Left ventricle myocardium inferior (tissue), 1 donor: Measurements from ENCODE around the gene ASCC1. TPM values are rescaled to one million over a fixed set of nuclear protein-coding genes. Genes with fewer than 3 reads are reported as not detected.

Experiments used
- DNase-seq: peaks from one replicate; pipeline ENCODE4 v3.0.0-alpha.2; 2020
- H3K27ac ChIP-seq: fragments of 200-600 bp; replicated peaks from 2 replicates; pipeline ENCODE4 v1.8.0; 2021
- H3K27me3 ChIP-seq: fragments of 200-600 bp; 2 replicates; pipeline ENCODE4 v1.8.0; 2021; ENCODE audit warnings: low read depth
- H3K36me3 ChIP-seq: fragments of 200-600 bp; 2 replicates; pipeline ENCODE4 v1.8.0; 2021
- H3K4me1 ChIP-seq: fragments of 200-600 bp; 2 replicates; pipeline ENCODE4 v1.8.0; 2021
- H3K4me3 ChIP-seq: fragments of 200-600 bp; 2 replicates; pipeline ENCODE4 v1.8.0; 2021; ENCODE audit warnings: mild to moderate bottlenecking, moderate library complexity
- H3K9me3 ChIP-seq: fragments of 200-600 bp; replicated peaks from 2 replicates; pipeline ENCODE4 v1.8.0; 2021
- CTCF ChIP-seq: fragments of 200-600 bp; IDR thresholded peaks from 2 replicates; pipeline ENCODE4 v1.8.0; 2021; ENCODE audit warnings: antibody characterized with exemption, mild to moderate bottlenecking, borderline replicate concordance
- intact Hi-C: fragments of 100-400 bp; cut with micrococcal nuclease; formaldehyde crosslinking; loops from one replicate; pipeline ENCODE4 v1.11.0; 2022
- total RNA-seq: library from RNA; stranded (reverse); fragmentation: NEBNext Ultra II Directional; extraction: Animal tissue kit (Norgen Biotek cat#: 25700); gene quantifications from one replicate; pipeline ENCODE4 v1.2.1, GENCODE V29; 2021
- donor health status: DM: no; HTN: yes; CAD: no; lungs with severe emphysema.

The ASCC1 gene
- total RNA-seq, 1 donor from 2014 or later: 37.0 TPM

GRCh38 chr10:72239409-72239808 lies 23.3 kb upstream of the ASCC1 start:
- no peak for TF ChIP-seq CTCF
- no peak for DNase-seq
- Histone ChIP-seq H3K4me3 (no peak overlapping the region), H3K4me1 (peaks cover 50% of the 10 kb centered on the region), H3K9me3 (no peaks in the 10 kb centered on the region), H3K36me3 (peaks cover 22% of the 10 kb centered on the region), H3K27me3 (no peaks in the 10 kb centered on the region), H3K27ac (no peak overlapping the region)
- intact Hi-C loops: no loop called here

- Histone ChIP-seq H3K36me3 (peaks cover 30% of the 10 kb centered on the region), H3K9me3 (no peaks in the 10 kb centered on the region), H3K27ac (peak overlapping the region; percentile 46), H3K4me1 (peaks cover 41% of the 10 kb centered on the region), H3K27me3 (no peaks in the 10 kb centered on the region), H3K4me3 (no peak overlapping the region)
- intact Hi-C loops: no loop called here
- DNase-seq: no peak
- no peak for TF ChIP-seq CTCF
Observed at GRCh38 chr10:72238392-72239175, 22.5 kb upstream of the ASCC1 start.

GRCh38 chr10:72235544-72236279 lies 19.6 kb upstream of the ASCC1 start:
- peaks cover 16% of the 10 kb centered on the region for H3K4me1 ChIP-seq
- H3K27me3 ChIP-seq: no peaks in the 10 kb centered on the region
- no peaks in the 10 kb centered on the region for H3K9me3 ChIP-seq
- intact Hi-C loops: no loop called here
- no peak overlapping the region for H3K4me3 ChIP-seq
- no peak for TF ChIP-seq CTCF
- H3K36me3 ChIP-seq: peaks cover 54% of the 10 kb centered on the region
- H3K27ac ChIP-seq: peak overlapping the region; percentile 59
- no peak for DNase-seq

- no peaks in the 10 kb centered on the region for H3K27me3 ChIP-seq
- TF ChIP-seq CTCF: no peak
- H3K4me1 ChIP-seq: peaks cover 26% of the 10 kb centered on the region
- H3K4me3 ChIP-seq: no peak overlapping the region
- intact Hi-C loops: no loop called here
- no peaks in the 10 kb centered on the region for H3K9me3 ChIP-seq
- peaks cover 58% of the 10 kb centered on the region for H3K36me3 ChIP-seq
- no peak for DNase-seq
- no peak overlapping the region for H3K27ac ChIP-seq
Observed at GRCh38 chr10:72234560-72235095, 18.6 kb upstream of the ASCC1 start.

GRCh38 chr10:72233621-72234020 lies 17.5 kb upstream of the ASCC1 start:
- Histone ChIP-seq H3K4me1 (peaks cover 34% of the 10 kb centered on the region), H3K27me3 (no peaks in the 10 kb centered on the region), H3K36me3 (peaks cover 58% of the 10 kb centered on the region), H3K9me3 (no peaks in the 10 kb centered on the region), H3K27ac (peak overlapping the region; percentile 48), H3K4me3 (no peak overlapping the region)
- intact Hi-C loops: no loop called here
- no peak for TF ChIP-seq CTCF
- DNase-seq: no peak
